Heart left ventricle (tissue), 16 donors: ENCODE data around the gene SH3GLB1. TPM values are rescaled to one million over a fixed set of nuclear protein-coding genes. Genes with fewer than 3 reads are reported as not detected.
A peak's percentile ranks its signal among the peaks of the same experiment; 100 is the strongest.

Source experiments
- ATAC-seq, 4 donors: fragments of 200-7000 bp; cut with Tn5 transposase; one replicate each; pipeline ENCODE4 v1.9.1; 2020 to 2022; ENCODE audit warnings: moderate library complexity in 4 of 4, mild to moderate bottlenecking in 3 of 4, moderate number of reproducible peaks in 1 of 4
- DNase-seq, 5 donors: peaks; one replicate each; pipeline ENCODE4 v3.0.0-alpha.2; 2020
- H3K27ac ChIP-seq, 12 donors: fragments of 200-600 bp; sonication (generic) in 4 of 12; one replicate each; pipeline versions ENCODE4 v1.5.0 to v1.8.0; 2016 to 2022; ENCODE audit warnings: mild to moderate bottlenecking in 2 of 12
- H3K27me3 ChIP-seq, 9 donors: fragments of 200-600 bp; sonication (generic) in 2 of 9; one replicate each; pipeline versions ENCODE4 v1.5.1 to v1.8.0; 2016 to 2022; ENCODE audit warnings: mild to moderate bottlenecking in 3 of 9
- H3K36me3 ChIP-seq, 9 donors: fragments of 200-600 bp; sonication (generic) in 2 of 9; one replicate each; pipeline versions ENCODE4 v1.5.0 to v1.8.0; 2018 to 2022; ENCODE audit warnings: mild to moderate bottlenecking in 2 of 9
- H3K4me1 ChIP-seq, 12 donors: fragments of 200-600 bp; sonication (generic) in 4 of 12; one replicate each; pipeline versions ENCODE4 v1.5.0 to v1.8.0; 2016 to 2022; ENCODE audit warnings: mild to moderate bottlenecking in 3 of 12
- H3K4me3 ChIP-seq, 12 donors: fragments of 200-600 bp; sonication (generic) in 4 of 12; one replicate each; pipeline versions ENCODE4 v1.5.0 to v1.8.0; 2017 to 2022; ENCODE audit warnings: mild to moderate bottlenecking in 9 of 12, moderate library complexity in 4 of 12
- H3K9me3 ChIP-seq, 12 donors: fragments of 200-600 bp; sonication (generic) in 4 of 12; one replicate each; pipeline versions ENCODE4 v1.5.0 to v1.8.0; 2016 to 2022; ENCODE audit warnings: mild to moderate bottlenecking in 1 of 12
- CTCF ChIP-seq, 12 donors: fragments of 200-600 bp; sonication (generic) in 4 of 12; IDR thresholded peaks; one replicate each; pipeline versions ENCODE4 v1.5.0 to v1.8.0; 2018 to 2022; ENCODE audit warnings: antibody characterized with exemption in 12 of 12, mild to moderate bottlenecking in 5 of 12
- POLR2A ChIP-seq, 2 donors: fragments of 450-650 bp; IDR thresholded peaks; one replicate each; pipeline ENCODE4 v1.6.1; 2017; ENCODE audit warnings: antibody characterized with exemption in 2 of 2, mild to moderate bottlenecking in 2 of 2, moderate library complexity in 2 of 2
- WGBS, 4 donors: extraction: QIAGEN DNeasy Blood & Tissue Kit in 2 of 4; methylation state at CpG; one replicate each; pipeline versions ENCODE4 v1.1.5 to v1.1.7; 2013 to 2018; 5-methylcytosine and 5-hydroxymethylcytosine counted together
- intact Hi-C, 10 donors: fragments of 100-400 bp; cut with DNase I; formaldehyde crosslinking; loops; one replicate each; pipeline versions ENCODE4 v1.11.1 to v1.14.2; 2022
- polyA plus RNA-seq, 2 donors: library from polyadenylated mRNA; stranded (reverse); fragments of 200-250 nt; gene quantifications; one replicate each; pipeline ENCODE4 v1.2.3, GENCODE V29; 2013
- total RNA-seq, 9 donors: library from RNA; depleted of rRNA in 2 of 9; stranded (reverse); fragments of >200 nt in 2 of 9; fragmentation: NEBNext Ultra II Directional in 3 of 9; extraction: Animal tissue kit (Norgen Biotek cat#: 25700) in 3 of 9; gene quantifications; one replicate each; pipeline versions ENCODE4 v1.1.0 to v1.2.4, GENCODE V29; 2016 to 2023
- donor health status: ischemic (EF 13 %, LVEDD 7.1; RV severe dilation, severe dysfunction).
- donor health status: healthy with polysubstance abuse.
- donor health status: DM: no; HTN: yes; CAD: no.
- donor health status: DM: no; HTN: no; CAD: no.
- donor health status: ischemic (EF 25% LVEDD 6.9; RV normal size, moderate dysfunction).
- donor health status: ischemic (EF 25% LVEDD 5.7; RV mildly dilated, moderate dysfunction).
- donor health status: healthy.
- donor health status: DM: yes; HTN: yes; CAD: no.
- donor health status: ischemic (EF 35%, LVEDD 5.7; RV mildly dilated, moderate dysfunction).
- donor health status: nonischemic (EF 11% LVEDD 7.7; RV severe dilation, severe dysfunction).
- donor health status: DM: yes; HTN: yes; CAD: no.
- donor health status: PGD.
- donor health status: ischemic (EF 29% LVEDD 5.4; RV normal size, mild dysfunction).
- donor health status: nonischemic (EF 23%, LVEDD 6.1; RV moderate dilation, normal function).

Gene SH3GLB1
- total and polyA plus RNA-seq, 11 donors = 26.3 to 203 (median 125) TPM

- H3K36me3 ChIP-seq = no peaks in the 10 kb centered on the region
- peaks cover 0 to 5% (median 0%) of the 10 kb centered on the region in 12 donors for H3K4me1 ChIP-seq
- no peak overlapping the region for H3K27ac ChIP-seq
- intact Hi-C loops = no loop called here
- WGBS, 4 donors = 92 to 94% (median 93%) methylated on average over 2 of the region's 2 CpGs
- TF ChIP-seq POLR2A (IDR thresholded peaks at IDR 0.05) (no peak), CTCF (IDR thresholded peaks at IDR 0.05) (no peak)
- DNase-seq (no peak), ATAC-seq (no peak)
- H3K27me3 ChIP-seq = no peaks in the 10 kb centered on the region
- no peak overlapping the region for H3K4me3 ChIP-seq
- peaks cover 0 to 13% (median 0%) of the 10 kb centered on the region in 12 donors for H3K9me3 ChIP-seq
Measured at GRCh38 chr1:86765674-86766073, 61.3 kb downstream of the SH3GLB1 start.

- Histone ChIP-seq H3K4me3 (no peak overlapping the region), H3K36me3 (no peaks in the 10 kb centered on the region), H3K9me3 (peaks cover 0 to 13% (median 0%) of the 10 kb centered on the region in 12 donors), H3K27ac (no peak overlapping the region), H3K4me1 (peaks cover 0 to 9% (median 3%) of the 10 kb centered on the region in 12 donors), H3K27me3 (no peaks in the 10 kb centered on the region)
- no peak for TF ChIP-seq CTCF (IDR thresholded peaks at IDR 0.05)
- TF ChIP-seq POLR2A (IDR thresholded peaks at IDR 0.05) = no peak
- ATAC-seq (no peak), DNase-seq (no peak)
- intact Hi-C loops = no loop called here
Measured at GRCh38 chr1:86768554-86768953, 64.2 kb downstream of the SH3GLB1 start.

GRCh38 chr1:86769065-86769464 lies 64.7 kb downstream of the SH3GLB1 start:
- DNase-seq (no peak), ATAC-seq (no peak)
- H3K27ac ChIP-seq = no peak overlapping the region
- WGBS, 4 donors = 90 to 93% (median 92%) methylated on average over 4 of the region's 4 CpGs
- TF ChIP-seq POLR2A (IDR thresholded peaks at IDR 0.05) = no peak
- no peak for TF ChIP-seq CTCF (IDR thresholded peaks at IDR 0.05)
- H3K4me1 ChIP-seq = peaks cover 0 to 15% (median 8%) of the 10 kb centered on the region in 12 donors
- no peaks in the 10 kb centered on the region for H3K27me3 ChIP-seq
- no peak overlapping the region for H3K4me3 ChIP-seq
- H3K9me3 ChIP-seq = peaks cover 0 to 13% (median 0%) of the 10 kb centered on the region in 12 donors
- H3K36me3 ChIP-seq = no peaks in the 10 kb centered on the region
- intact Hi-C loops = no loop called here

GRCh38 chr1:86773341-86774288 lies 69.2 kb downstream of the SH3GLB1 start:
- ATAC-seq = peak in 2 of 4 donors; percentile 21
- H3K27ac ChIP-seq = peak overlapping the region in 9 of 12 donors; percentile 15 to 79 (median 56)
- WGBS, 4 donors = 65 to 72% (median 68%) methylated on average over 5 of the region's 5 CpGs

More at GRCh38 chr1:86773341-86774288, 69.2 kb downstream of the SH3GLB1 start:
- TF ChIP-seq POLR2A (IDR thresholded peaks at IDR 0.05) = no peak
- TF ChIP-seq CTCF (IDR thresholded peaks at IDR 0.05) = no peak
- Histone ChIP-seq H3K4me1 (peaks cover 0 to 40% (median 20%) of the 10 kb centered on the region in 12 donors), H3K4me3 (peak overlapping the region in 2 of 12 donors; percentile 11 to 18), H3K36me3 (no peaks in the 10 kb centered on the region), H3K27me3 (no peaks in the 10 kb centered on the region), H3K9me3 (no peaks in the 10 kb centered on the region)
- intact Hi-C loops = loop anchor here in 1 of 10 donors (1.0 kb wide), 1 partner anchor 141 kb away; the partner anchor contains the start of genes HS2ST1 and SELENOF
- DNase-seq = no peak
